AG04449 (cell line): ENCODE measurements around the gene CNTN2.

Experiments used
- CTCF ChIA-PET: fragments of 350-600 bp; formaldehyde crosslinking; extraction: SDS; loops from one replicate; lab custom pipeline; 2021; ENCODE audit warnings: antibody characterized with exemption; lab: Yijun Ruan, JAX
- POLR2A ChIA-PET: fragments of 400-600, 350-600 bp; formaldehyde crosslinking; extraction: SDS; loops from one replicate; lab custom pipeline; 2020; ENCODE audit warnings: antibody characterized with exemption, inconsistent platforms; lab: Yijun Ruan, JAX
- DNase-seq: peaks from one replicate; pipeline ENCODE4 v3.0.0-alpha.2; 2010; ENCODE audit warnings: low read depth, low spot score
- H3K4me3 ChIP-seq: 2 replicates; pipeline ENCODE4 v1.5.1; 2011; ENCODE audit warnings: low read depth, mild to moderate bottlenecking, control low read depth, low read length
- TF ChIP-seq, protein P1 (sequence below): IDR thresholded peaks from one replicate; pipeline ENCODE4 v1.5.1; 2011; ENCODE audit warnings: mild to moderate bottlenecking, moderate library complexity, low read length, control low read depth, inconsistent platforms; ENCODE audit not compliant: insufficient read depth; ENCODE audit errors: missing control alignments

CNTN2 gene

DNA sequence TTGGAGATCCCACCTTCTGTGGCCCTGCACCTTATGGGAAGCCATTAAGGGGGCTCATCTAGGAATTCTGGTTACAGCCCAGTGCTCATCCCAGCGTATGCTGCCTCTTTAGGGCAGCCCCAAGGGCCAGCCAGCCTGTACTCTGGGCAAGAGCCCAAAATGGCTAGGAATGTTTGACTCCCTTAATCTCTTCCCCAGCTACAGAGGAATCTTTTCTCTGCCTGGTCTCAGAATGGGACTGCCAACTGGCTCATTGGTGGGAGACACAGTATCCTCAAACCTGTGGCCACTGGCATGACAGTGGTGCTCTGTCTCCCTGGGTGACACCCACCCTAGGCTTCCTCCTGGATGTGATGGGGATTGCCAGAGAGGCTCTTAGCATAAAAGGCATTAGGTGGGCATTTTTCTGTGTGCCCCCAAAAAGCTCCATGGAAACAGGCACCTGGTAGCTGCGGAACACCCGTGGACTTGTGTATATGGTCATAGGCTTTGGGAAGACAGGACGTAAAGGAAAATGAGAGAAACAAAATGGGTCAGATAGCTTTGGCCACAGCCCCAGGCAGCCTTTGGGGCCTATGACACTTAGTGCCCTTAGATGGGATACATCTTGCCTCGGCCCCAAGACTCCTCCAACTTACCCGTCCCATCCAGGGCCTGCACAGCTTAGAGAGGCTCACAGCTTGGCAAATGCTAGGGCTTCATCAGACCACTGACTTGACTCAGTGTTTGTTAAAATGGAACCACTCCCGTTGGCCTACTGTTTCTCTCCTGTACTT, 34.3 kb downstream of the CNTN2 start:
- ChIA-PET CTCF (interaction anchor here (1.0 to 10.0 kb wide), 8 partner anchors 8 to 270 kb away, joined by 4 to 103 read pairs (median 6); no protein-coding TSS in a partner anchor), POLR2A (no interaction called here)
- H3K4me3 ChIP-seq = no peak overlapping the region
- no peak for DNase-seq
- TF ChIP-seq, protein P1, sequence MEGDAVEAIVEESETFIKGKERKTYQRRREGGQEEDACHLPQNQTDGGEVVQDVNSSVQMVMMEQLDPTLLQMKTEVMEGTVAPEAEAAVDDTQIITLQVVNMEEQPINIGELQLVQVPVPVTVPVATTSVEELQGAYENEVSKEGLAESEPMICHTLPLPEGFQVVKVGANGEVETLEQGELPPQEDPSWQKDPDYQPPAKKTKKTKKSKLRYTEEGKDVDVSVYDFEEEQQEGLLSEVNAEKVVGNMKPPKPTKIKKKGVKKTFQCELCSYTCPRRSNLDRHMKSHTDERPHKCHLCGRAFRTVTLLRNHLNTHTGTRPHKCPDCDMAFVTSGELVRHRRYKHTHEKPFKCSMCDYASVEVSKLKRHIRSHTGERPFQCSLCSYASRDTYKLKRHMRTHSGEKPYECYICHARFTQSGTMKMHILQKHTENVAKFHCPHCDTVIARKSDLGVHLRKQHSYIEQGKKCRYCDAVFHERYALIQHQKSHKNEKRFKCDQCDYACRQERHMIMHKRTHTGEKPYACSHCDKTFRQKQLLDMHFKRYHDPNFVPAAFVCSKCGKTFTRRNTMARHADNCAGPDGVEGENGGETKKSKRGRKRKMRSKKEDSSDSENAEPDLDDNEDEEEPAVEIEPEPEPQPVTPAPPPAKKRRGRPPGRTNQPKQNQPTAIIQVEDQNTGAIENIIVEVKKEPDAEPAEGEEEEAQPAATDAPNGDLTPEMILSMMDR = no peak

DNA sequence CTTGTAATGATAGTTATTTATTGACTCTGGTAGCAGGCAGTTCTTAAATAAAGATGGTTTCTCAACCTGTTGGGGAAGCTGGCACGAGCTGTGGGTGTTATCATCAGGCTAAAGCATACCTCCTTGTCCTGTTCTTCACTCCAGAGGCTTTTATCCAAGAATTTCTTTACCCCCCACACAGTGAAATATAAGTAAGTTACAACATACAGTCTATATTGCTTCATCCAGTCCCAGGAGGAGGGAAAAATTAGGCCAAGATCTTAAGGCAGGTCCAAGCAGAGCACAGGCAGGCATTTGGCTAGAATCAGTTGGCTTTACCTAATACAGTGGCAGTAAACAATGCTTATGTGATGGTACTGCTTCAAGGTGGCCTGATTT, 34.9 kb downstream of the CNTN2 start:
- ChIA-PET POLR2A (no interaction called here), CTCF (interaction anchor here (1.0 to 10.0 kb wide), 5 partner anchors 9 to 271 kb away, joined by 4 to 103 read pairs (median 4); no protein-coding TSS in a partner anchor)
- H3K4me3 ChIP-seq = no peak overlapping the region
- TF ChIP-seq, protein P1 = no peak
- DNase-seq = no peak

DNA sequence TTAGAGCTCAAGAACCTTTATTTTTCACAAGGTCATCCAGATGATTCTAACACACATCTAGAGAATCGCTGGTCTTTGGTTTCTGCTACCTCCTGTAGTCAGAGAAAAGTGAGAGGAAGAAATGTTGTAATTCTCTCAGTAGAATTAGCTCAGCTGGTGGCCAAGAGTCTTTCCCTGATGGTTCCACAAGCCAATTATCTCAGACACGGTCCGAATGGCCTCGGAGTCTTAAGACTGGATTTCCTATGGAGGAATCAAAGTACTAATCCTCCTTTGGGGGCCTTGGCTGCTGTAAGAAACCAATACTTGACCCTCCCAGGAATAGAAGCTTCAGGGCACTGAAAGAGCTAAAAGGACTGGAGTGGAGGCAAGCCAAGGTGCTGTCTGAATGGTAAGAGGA, 39.4 kb downstream of the CNTN2 start:
- no peak overlapping the region for H3K4me3 ChIP-seq
- no peak for DNase-seq
- TF ChIP-seq, protein P1 = no peak
- ChIA-PET CTCF (interaction anchor here (0.8 to 10.0 kb wide), 4 partner anchors 21 to 253 kb away, joined by 3 to 103 read pairs (median 6); no protein-coding TSS in a partner anchor), POLR2A (interaction anchor here (1.1 kb wide), 1 partner anchor 39 kb away, joined by 4 read pairs; the partner anchor contains the start of gene RBBP5)

DNA sequence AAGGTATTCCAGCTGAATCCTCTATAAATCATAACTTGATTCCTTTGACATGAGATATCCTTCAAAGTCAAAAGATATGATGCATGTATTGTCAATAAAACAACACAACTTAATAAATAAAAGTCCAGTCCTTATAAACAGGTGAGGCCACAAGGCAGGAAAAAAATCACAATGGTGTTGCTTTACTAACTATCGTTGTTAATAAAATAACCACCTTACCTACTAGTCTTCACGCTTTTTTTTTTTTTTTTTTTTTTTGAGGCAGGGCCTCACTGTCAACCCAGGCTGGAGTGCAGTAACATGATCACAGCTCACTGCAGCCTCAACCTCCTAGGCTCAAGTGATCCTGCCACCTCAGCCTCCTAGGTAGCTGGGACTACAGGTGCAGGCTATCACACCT, 41.3 kb downstream of the CNTN2 start, which contains the start of gene TMEM81:
Gene TMEM81 (minus strand): TSS at position 101 of the 400 bp plus-strand sequence. CDS start 140 bp downstream, outside the sequence.
- TF ChIP-seq, protein P1 = no peak
- ChIA-PET CTCF (interaction anchor here (2.0 to 10.0 kb wide), 2 partner anchors 23 to 251 kb away, joined by 4 to 103 read pairs; no protein-coding TSS in a partner anchor), POLR2A (no interaction called here)
- DNase-seq = no peak
- H3K4me3 ChIP-seq = no peak within 1 kb of the TSS

DNA sequence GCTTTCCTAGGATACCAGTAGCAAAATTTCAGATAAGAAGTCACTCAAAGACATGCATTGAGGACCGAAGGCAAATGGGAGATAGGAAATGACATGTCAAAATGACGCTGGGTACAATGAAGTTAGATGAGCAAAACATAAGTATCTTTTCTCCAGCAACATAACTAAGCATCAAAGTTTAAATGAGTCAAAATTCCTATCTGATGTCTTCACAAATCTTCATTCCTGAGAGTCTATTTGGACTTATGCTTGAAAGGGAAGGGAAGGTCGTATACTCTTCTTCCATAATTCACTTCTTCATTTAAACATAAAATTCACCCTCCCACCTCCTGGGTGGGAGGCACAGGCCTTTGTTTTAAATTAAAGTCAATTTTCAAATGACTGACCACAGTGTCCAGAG, 45.3 kb downstream of the CNTN2 start:
- ChIA-PET CTCF (interaction anchor here (0.8 to 5.6 kb wide), 9 partner anchors 10 to 168 kb away, joined by 3 to 43 read pairs (median 3); no protein-coding TSS in a partner anchor), POLR2A (interaction anchor here (0.9 kb wide), 1 partner anchor 33 kb away, joined by 3 read pairs; the partner anchor contains the start of gene RBBP5)
- TF ChIP-seq, protein P1 = no peak
- no peak overlapping the region for H3K4me3 ChIP-seq
- no peak for DNase-seq
